RKO (cell line): ENCODE measurements around the gene SLC35D2.

Experiments
- DNase-seq: peaks from one replicate; pipeline ENCODE4 v3.0.0-alpha.2; 2016; ENCODE audit warnings: low spot score

Gene SLC35D2

GRCh38 chr9:96383165-96383942 is at the start of gene SLC35D2:
Gene SLC35D2 (minus strand): TSS chr9:96383711. CDS start chr9:96383634, 77 bp downstream.
- peak; percentile 84 for DNase-seq

- no peak for DNase-seq
These were observed 46.9 kb upstream of the SLC35D2 start for GRCh38 chr9:96430377-96430776.

GRCh38 chr9:96429732-96430131 is 46.2 kb upstream of the SLC35D2 start:
- DNase-seq, result no peak

- DNase-seq, result no peak
These were observed 42.1 kb upstream of the SLC35D2 start for GRCh38 chr9:96425500-96426169.

- no peak for DNase-seq
These were observed 40.5 kb upstream of the SLC35D2 start for GRCh38 chr9:96423985-96424336.

- DNase-seq, result no peak
These were observed 39.9 kb upstream of the SLC35D2 start for GRCh38 chr9:96423322-96423984.

- peak; percentile 99 for DNase-seq
These were observed 37.1 kb upstream of the SLC35D2 start for GRCh38 chr9:96420468-96421219.

- no peak for DNase-seq
These were observed 36.1 kb upstream of the SLC35D2 start for GRCh38 chr9:96419691-96419969.

GRCh38 chr9:96418920-96419690 is 35.6 kb upstream of the SLC35D2 start:
- peak; percentile 89 for DNase-seq

- peak; percentile 99 for DNase-seq
These were observed 34.8 kb upstream of the SLC35D2 start, which contains the start of gene ZNF367 for GRCh38 chr9:96418083-96418919. Gene ZNF367 (minus strand): TSS chr9:96418370. CDS start chr9:96418032, 338 bp downstream.

- DNase-seq, result peak; percentile 39
These were observed 34.2 kb upstream of the SLC35D2 start for GRCh38 chr9:96417661-96418082.

GRCh38 chr9:96417051-96417586 is 33.6 kb upstream of the SLC35D2 start:
- DNase-seq, result peak; percentile 93

GRCh38 chr9:96413302-96414221 is 30.1 kb upstream of the SLC35D2 start:
- no peak for DNase-seq

- no peak for DNase-seq
These were observed 28.8 kb upstream of the SLC35D2 start for GRCh38 chr9:96412174-96412913.

- no peak for DNase-seq
These were observed 27.8 kb upstream of the SLC35D2 start for GRCh38 chr9:96411129-96411838.

GRCh38 chr9:96408409-96409280 is 25.1 kb upstream of the SLC35D2 start:
- no peak for DNase-seq
